Esophagus muscularis mucosa (tissue), 4 donors: ENCODE data around the gene EDNRA. TPM values are rescaled to one million over a fixed set of nuclear protein-coding genes. Genes with fewer than 3 reads are reported as not detected.

Source experiments
- DNase-seq: peaks from one replicate; pipeline ENCODE4 v3.0.0-alpha.2; 2017; ENCODE audit errors: extremely low spot score
- H3K27ac ChIP-seq, 4 donors: fragments of 200-600 bp; sonication (generic); replicated peaks in 1 of 4; 1 replicate in 3 of 4; 2 replicates in 1 of 4; pipeline ENCODE4 v1.5.1; 2016 to 2019; ENCODE audit warnings: mild to moderate bottlenecking in 1 of 4
- H3K27me3 ChIP-seq, 4 donors: fragments of 200-600 bp; sonication (generic); one replicate each; pipeline versions ENCODE4 v1.5.1 to v1.6.0; 2016 to 2019
- H3K36me3 ChIP-seq, 4 donors: fragments of 200-600 bp; sonication (generic); one replicate each; pipeline ENCODE4 v1.5.1; 2016 to 2019
- H3K4me1 ChIP-seq, 4 donors: fragments of 200-600 bp; sonication (generic); one replicate each; pipeline ENCODE4 v1.5.1; 2016 to 2019
- H3K4me3 ChIP-seq, 4 donors: fragments of 200-600 bp; sonication (generic); 1 replicate in 2 of 4; 2 replicates in 2 of 4; pipeline ENCODE4 v1.5.1; 2016 to 2019; ENCODE audit warnings: mild to moderate bottlenecking in 4 of 4, moderate library complexity in 1 of 4
- H3K9me3 ChIP-seq, 4 donors: fragments of 200-600 bp; sonication (generic); 1 replicate in 3 of 4; 2 replicates in 1 of 4; pipeline ENCODE4 v1.5.1; 2016 to 2019
- CTCF ChIP-seq, 3 experiments: fragments of 200-600 bp in 2 of 3; fragments of 450-650 bp in 1 of 3; sonication (generic) in 2 of 3; IDR thresholded peaks; one replicate each; pipeline ENCODE4 v1.5.1; 2017 to 2019; ENCODE audit warnings: antibody characterized with exemption in 3 of 3, mild to moderate bottlenecking in 2 of 3, moderate library complexity in 1 of 3
- EP300 ChIP-seq: sonication (generic); formaldehyde crosslinking; IDR thresholded peaks from one replicate; pipeline ENCODE4 v1.6.1; 2017; ENCODE audit warnings: antibody characterized with exemption
- POLR2A ChIP-seq: fragments of 450-650 bp; IDR thresholded peaks from one replicate; pipeline ENCODE4 v1.6.1; 2017; ENCODE audit warnings: antibody characterized with exemption, moderate library complexity, mild to moderate bottlenecking, low read depth
- POLR2AphosphoS5 ChIP-seq, 2 donors: sonication (generic); formaldehyde crosslinking; IDR thresholded peaks; one replicate each; pipeline ENCODE4 v1.6.1; 2017; ENCODE audit warnings: antibody characterized with exemption in 2 of 2
- WGBS: methylation state at CpG from one replicate; pipeline ENCODE4 v1.1.5; 2018; 5-methylcytosine and 5-hydroxymethylcytosine counted together
- intact Hi-C: fragments of 100-400 bp; cut with DNase I; formaldehyde crosslinking; loops from one replicate; pipeline ENCODE4 v1.15.1; 2023
- total RNA-seq, 4 donors: library from RNA; depleted of rRNA; stranded (reverse); fragments of >200 nt; gene quantifications; one replicate each; pipeline versions ENCODE4 v1.1.0 to v1.2.1, GENCODE V29; 2016

EDNRA gene
- total RNA-seq, 4 donors from 2014 or later = 0.83 to 8.0 (median 3.9) TPM

GRCh38 chr4:147515220-147515936, 34.5 kb downstream of the EDNRA start:
- intact Hi-C loops = no loop called here
- no peak overlapping the region for H3K4me3 ChIP-seq
- no peak for DNase-seq
- 100% methylated on average over 1 of the region's 1 CpG for WGBS
- H3K27ac ChIP-seq = no peak overlapping the region
- H3K27me3 ChIP-seq = no peaks in the 10 kb centered on the region
- H3K36me3 ChIP-seq = no peaks in the 10 kb centered on the region
- peaks cover 0 to 4% (median 0%) of the 10 kb centered on the region in 4 donors for H3K4me1 ChIP-seq
- H3K9me3 ChIP-seq = no peaks in the 10 kb centered on the region
- TF ChIP-seq EP300 = no peak

GRCh38 chr4:147516133-147516532, 35.2 kb downstream of the EDNRA start:
- intact Hi-C loops = no loop called here
- no peak overlapping the region for H3K4me3 ChIP-seq
- 65% methylated on average over 1 of the region's 1 CpG for WGBS
- H3K9me3 ChIP-seq = no peaks in the 10 kb centered on the region
- TF ChIP-seq POLR2A (no peak), POLR2AphosphoS5 (IDR thresholded peaks at IDR 0.05) (no peak), EP300 (no peak), CTCF (IDR thresholded peaks at IDR 0.05) (no peak)
- H3K4me1 ChIP-seq = peaks cover 0 to 4% (median 0%) of the 10 kb centered on the region in 4 donors
- H3K36me3 ChIP-seq = no peaks in the 10 kb centered on the region
- DNase-seq = no peak
- no peaks in the 10 kb centered on the region for H3K27me3 ChIP-seq
- H3K27ac ChIP-seq = no peak overlapping the region

GRCh38 chr4:147518086-147518485, 37.2 kb downstream of the EDNRA start:
- H3K27me3 ChIP-seq = no peaks in the 10 kb centered on the region
- no peak for DNase-seq
- H3K27ac ChIP-seq = no peak overlapping the region
- H3K4me1 ChIP-seq = peaks cover 0 to 4% (median 0%) of the 10 kb centered on the region in 4 donors
- H3K9me3 ChIP-seq = no peaks in the 10 kb centered on the region
- intact Hi-C loops = no loop called here
- H3K36me3 ChIP-seq = no peaks in the 10 kb centered on the region
- 88% methylated on average over 2 of the region's 2 CpGs for WGBS
- no peak overlapping the region for H3K4me3 ChIP-seq
- TF ChIP-seq EP300 (no peak), POLR2A (no peak), CTCF (IDR thresholded peaks at IDR 0.05) (no peak), POLR2AphosphoS5 (IDR thresholded peaks at IDR 0.05) (no peak)

GRCh38 chr4:147518846-147519767, 38.2 kb downstream of the EDNRA start:
- Histone ChIP-seq H3K4me1 (peaks cover 0 to 4% (median 0%) of the 10 kb centered on the region in 4 donors), H3K36me3 (no peaks in the 10 kb centered on the region), H3K27ac (no peak overlapping the region), H3K9me3 (no peaks in the 10 kb centered on the region), H3K27me3 (no peaks in the 10 kb centered on the region), H3K4me3 (no peak overlapping the region)
- TF ChIP-seq CTCF (IDR thresholded peaks at IDR 0.05) = peak; percentile 54 to 83 (median 61)
- TF ChIP-seq POLR2A = no peak
- TF ChIP-seq POLR2AphosphoS5 (IDR thresholded peaks at IDR 0.05) = no peak
- no peak for TF ChIP-seq EP300
- intact Hi-C loops = no loop called here
- no peak for DNase-seq
- 78% methylated on average over 3 of the region's 3 CpGs for WGBS

- intact Hi-C loops = loop anchor here (5.0 kb wide), 1 partner anchor 68 kb away; no protein-coding TSS in a partner anchor
- no peak for DNase-seq
- Histone ChIP-seq H3K27me3 (no peaks in the 10 kb centered on the region), H3K27ac (no peak overlapping the region), H3K4me1 (no peaks in the 10 kb centered on the region), H3K4me3 (no peak overlapping the region), H3K36me3 (no peaks in the 10 kb centered on the region), H3K9me3 (no peaks in the 10 kb centered on the region)
- no peak for TF ChIP-seq POLR2AphosphoS5 (IDR thresholded peaks at IDR 0.05)
- no peak for TF ChIP-seq EP300
- no peak for TF ChIP-seq POLR2A
- TF ChIP-seq CTCF (IDR thresholded peaks at IDR 0.05) = no peak
- WGBS = 33% methylated on average over 1 of the region's 1 CpG
These were observed 43.7 kb downstream of the EDNRA start for GRCh38 chr4:147524601-147525000.
